Measurements from ENCODE around the gene PLK3. TPM values are rescaled to one million over a fixed set of nuclear protein-coding genes. Genes with fewer than 3 reads are reported as not detected.
A peak's percentile ranks its signal among the peaks of the same experiment; 100 is the strongest.

The PLK3 gene
- total and polyA plus RNA-seq, 9 of the 15 experiments (the other 6 are each of a cell fraction or from before 2014, with no cell fraction given): 0.52 to 22.7 (median 11.0) TPM

DNA sequence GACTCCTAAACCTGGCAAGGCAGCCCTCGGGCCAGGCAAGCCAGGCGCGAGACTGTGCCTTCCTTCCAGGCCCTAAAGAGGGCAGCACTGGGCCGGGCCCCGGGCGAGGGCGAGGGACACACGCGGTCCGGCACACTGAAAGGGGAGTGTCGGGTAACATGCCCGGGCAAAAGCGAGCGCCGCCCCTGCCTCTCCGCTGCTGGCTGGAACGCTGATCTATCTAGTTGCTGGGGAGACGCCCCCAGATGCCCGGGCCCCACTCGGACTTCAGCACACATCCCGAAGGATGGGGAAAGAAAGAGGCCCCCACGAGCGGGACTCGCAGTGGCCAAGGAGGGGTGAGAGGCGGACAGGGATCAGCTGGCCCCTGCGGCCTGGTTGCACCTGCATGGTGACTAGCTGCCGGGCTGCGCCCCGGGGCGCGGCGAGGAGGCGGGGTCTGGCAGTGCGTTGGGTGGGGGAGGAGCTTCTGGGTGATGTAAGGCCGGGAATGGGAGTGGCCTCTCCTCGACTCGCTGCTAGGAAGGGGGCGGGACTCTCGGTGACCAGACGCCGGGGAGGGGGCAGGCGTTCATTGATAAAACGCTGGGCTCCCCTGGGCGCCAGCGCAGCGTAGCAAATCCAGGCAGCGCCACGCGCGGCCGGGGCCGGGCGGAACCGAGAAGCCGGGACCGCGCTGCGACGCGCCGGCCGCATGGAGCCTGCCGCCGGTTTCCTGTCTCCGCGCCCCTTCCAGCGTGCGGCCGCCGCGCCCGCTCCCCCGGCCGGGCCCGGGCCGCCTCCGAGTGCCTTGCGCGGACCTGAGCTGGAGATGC, at the start of gene PLK3 (continued):
- TF ChIP-seq, protein P1, sequence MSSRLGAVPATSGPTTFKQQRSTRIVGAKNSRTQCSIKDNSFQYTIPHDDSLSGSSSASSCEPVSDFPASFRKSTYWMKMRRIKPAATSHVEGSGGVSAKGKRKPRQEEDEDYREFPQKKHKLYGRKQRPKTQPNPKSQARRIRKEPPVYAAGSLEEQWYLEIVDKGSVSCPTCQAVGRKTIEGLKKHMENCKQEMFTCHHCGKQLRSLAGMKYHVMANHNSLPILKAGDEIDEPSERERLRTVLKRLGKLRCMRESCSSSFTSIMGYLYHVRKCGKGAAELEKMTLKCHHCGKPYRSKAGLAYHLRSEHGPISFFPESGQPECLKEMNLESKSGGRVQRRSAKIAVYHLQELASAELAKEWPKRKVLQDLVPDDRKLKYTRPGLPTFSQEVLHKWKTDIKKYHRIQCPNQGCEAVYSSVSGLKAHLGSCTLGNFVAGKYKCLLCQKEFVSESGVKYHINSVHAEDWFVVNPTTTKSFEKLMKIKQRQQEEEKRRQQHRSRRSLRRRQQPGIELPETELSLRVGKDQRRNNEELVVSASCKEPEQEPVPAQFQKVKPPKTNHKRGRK (tag; IDR thresholded peaks at IDR 0.05): no peak
- TF ChIP-seq TEAD2 (tag; IDR thresholded peaks at IDR 0.05): no peak
- TF ChIP-seq, protein P2, sequence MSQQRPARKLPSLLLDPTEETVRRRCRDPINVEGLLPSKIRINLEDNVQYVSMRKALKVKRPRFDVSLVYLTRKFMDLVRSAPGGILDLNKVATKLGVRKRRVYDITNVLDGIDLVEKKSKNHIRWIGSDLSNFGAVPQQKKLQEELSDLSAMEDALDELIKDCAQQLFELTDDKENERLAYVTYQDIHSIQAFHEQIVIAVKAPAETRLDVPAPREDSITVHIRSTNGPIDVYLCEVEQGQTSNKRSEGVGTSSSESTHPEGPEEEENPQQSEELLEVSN (IDR thresholded peaks at IDR 0.05; ENCODE audit: borderline replicate concordance in 1 of 2, extremely low read depth in 1 of 2, insufficient read depth in 1 of 2, insufficient read length in 1 of 2, low read depth in 1 of 2, low read length in 1 of 2, poor library complexity in 1 of 2, severe bottlenecking in 1 of 2): peak; percentile 90 to 93
- no peak for TF ChIP-seq ZNF408 (CRISPR knock-in tag; IDR thresholded peaks at IDR 0.05; ENCODE audit: low read depth)
- TF ChIP-seq, protein P3, sequence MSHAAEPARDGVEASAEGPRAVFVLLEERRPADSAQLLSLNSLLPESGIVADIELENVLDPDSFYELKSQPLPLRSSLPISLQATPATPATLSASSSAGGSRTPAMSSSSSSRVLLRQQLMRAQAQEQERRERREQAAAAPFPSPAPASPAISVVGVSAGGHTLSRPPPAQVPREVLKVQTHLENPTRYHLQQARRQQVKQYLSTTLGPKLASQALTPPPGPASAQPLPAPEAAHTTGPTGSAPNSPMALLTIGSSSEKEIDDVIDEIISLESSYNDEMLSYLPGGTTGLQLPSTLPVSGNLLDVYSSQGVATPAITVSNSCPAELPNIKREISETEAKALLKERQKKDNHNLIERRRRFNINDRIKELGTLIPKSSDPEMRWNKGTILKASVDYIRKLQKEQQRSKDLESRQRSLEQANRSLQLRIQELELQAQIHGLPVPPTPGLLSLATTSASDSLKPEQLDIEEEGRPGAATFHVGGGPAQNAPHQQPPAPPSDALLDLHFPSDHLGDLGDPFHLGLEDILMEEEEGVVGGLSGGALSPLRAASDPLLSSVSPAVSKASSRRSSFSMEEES (CRISPR knock-in tag; IDR thresholded peaks at IDR 0.05): no peak
- TF ChIP-seq NR4A1 (CRISPR knock-in tag; IDR thresholded peaks at IDR 0.05): no peak
- TF ChIP-seq NR4A1 (tag; IDR thresholded peaks at IDR 0.05): peak; percentile 58; the same call in 1 of the 2 replicates
- TF ChIP-seq, protein P4, sequence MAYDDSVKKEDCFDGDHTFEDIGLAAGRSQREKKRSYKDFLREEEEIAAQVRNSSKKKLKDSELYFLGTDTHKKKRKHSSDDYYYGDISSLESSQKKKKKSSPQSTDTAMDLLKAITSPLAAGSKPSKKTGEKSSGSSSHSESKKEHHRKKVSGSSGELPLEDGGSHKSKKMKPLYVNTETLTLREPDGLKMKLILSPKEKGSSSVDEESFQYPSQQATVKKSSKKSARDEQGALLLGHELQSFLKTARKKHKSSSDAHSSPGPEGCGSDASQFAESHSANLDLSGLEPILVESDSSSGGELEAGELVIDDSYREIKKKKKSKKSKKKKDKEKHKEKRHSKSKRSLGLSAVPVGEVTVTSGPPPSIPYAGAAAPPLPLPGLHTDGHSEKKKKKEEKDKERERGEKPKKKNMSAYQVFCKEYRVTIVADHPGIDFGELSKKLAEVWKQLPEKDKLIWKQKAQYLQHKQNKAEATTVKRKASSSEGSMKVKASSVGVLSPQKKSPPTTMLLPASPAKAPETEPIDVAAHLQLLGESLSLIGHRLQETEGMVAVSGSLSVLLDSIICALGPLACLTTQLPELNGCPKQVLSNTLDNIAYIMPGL (CRISPR knock-in tag; IDR thresholded peaks at IDR 0.05): no peak
- TF ChIP-seq GABPB1 (CRISPR knock-in tag; IDR thresholded peaks at IDR 0.05): peak; percentile 62; the same call in 1 of the 2 replicates
- peak; percentile 47; the same call in 1 of the 2 replicates for TF ChIP-seq BHLHE40 (IDR thresholded peaks at IDR 0.05; ENCODE audit: low read length)
- TF ChIP-seq ZC3H8 (IDR thresholded peaks at IDR 0.05): no peak; the same call in 1 of the 2 replicates
- TF ChIP-seq ZNF431 (CRISPR knock-in tag; IDR thresholded peaks at IDR 0.05): 0 out of 2 replicates have a peak, but pooled peaks have one; percentile 48
- no peak; the same call in 1 of the 2 replicates for TF ChIP-seq TAL1 (IDR thresholded peaks at IDR 0.05)
- TF ChIP-seq, protein P5, sequence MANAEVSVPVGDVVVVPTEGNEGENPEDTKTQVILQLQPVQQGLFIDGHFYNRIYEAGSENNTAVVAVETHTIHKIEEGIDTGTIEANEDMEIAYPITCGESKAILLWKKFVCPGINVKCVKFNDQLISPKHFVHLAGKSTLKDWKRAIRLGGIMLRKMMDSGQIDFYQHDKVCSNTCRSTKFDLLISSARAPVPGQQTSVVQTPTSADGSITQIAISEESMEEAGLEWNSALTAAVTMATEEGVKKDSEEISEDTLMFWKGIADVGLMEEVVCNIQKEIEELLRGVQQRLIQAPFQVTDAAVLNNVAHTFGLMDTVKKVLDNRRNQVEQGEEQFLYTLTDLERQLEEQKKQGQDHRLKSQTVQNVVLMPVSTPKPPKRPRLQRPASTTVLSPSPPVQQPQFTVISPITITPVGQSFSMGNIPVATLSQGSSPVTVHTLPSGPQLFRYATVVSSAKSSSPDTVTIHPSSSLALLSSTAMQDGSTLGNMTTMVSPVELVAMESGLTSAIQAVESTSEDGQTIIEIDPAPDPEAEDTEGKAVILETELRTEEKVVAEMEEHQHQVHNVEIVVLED (CRISPR knock-in tag; IDR thresholded peaks at IDR 0.05): peak; percentile 61
- TF ChIP-seq, protein P6, sequence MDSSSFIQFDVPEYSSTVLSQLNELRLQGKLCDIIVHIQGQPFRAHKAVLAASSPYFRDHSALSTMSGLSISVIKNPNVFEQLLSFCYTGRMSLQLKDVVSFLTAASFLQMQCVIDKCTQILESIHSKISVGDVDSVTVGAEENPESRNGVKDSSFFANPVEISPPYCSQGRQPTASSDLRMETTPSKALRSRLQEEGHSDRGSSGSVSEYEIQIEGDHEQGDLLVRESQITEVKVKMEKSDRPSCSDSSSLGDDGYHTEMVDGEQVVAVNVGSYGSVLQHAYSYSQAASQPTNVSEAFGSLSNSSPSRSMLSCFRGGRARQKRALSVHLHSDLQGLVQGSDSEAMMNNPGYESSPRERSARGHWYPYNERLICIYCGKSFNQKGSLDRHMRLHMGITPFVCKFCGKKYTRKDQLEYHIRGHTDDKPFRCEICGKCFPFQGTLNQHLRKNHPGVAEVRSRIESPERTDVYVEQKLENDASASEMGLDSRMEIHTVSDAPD (CRISPR knock-in tag; IDR thresholded peaks at IDR 0.05): no peak
